GM19468 (cell line): Measurements from ENCODE around the gene KRT84.

Experiments
- ATAC-seq: cut with Tn5 transposase; IDR thresholded peaks from one replicate; pipeline ENCODE4 v1.9.1; 2021; ENCODE audit warnings: mild to moderate bottlenecking, moderate library complexity, moderate number of reproducible peaks; ENCODE audit not compliant: unreplicated experiment; ENCODE audit errors: extremely low read depth

The KRT84 gene

DNA sequence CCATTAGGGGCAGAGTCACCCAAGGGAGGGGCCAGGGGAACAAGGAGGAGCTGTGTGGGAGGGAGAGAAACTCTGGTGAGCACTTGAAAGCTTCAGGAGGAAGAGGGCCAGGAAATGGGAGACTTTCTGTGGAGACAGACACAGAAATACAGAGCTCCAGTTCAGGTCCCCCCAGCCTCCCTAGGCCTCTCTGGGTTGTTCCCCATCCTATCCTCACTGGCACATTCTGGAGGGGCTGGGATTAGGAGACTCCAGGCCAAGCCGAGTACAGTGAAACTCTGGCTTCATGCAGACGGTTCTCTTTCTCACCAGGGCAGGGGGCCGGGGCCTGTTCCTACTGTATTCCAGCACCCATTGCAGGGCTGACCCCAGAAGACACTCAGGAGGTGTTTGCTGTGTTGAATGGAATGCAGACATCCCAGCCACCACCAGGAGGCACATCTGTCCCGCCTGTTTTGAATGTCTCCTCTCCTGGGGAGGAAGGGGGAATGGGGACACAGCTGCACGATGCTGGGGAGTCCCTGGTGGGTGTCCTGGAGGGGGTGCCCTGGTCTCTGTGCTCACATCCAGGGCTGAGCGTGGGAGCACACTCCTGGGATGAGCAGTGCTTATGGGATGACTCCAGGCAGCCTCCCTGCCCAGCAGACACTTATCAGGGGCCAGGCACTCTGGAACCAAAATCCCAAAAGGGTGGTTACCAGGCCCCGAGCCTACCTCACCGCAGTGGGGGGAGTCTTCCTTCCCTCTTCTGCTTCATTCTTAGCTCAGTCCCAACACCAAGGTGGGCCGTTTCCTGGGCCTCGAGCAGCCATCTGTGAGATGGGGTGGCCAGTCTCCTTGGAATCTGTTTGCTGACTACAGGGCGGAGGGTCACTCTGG is 5.5 kb upstream of the KRT84 start:
- no peak for ATAC-seq

GRCh38 chr12:52389313-52390207 is 4.1 kb upstream of the KRT84 start:
- ATAC-seq = no peak

- no peak for ATAC-seq
Measured at GRCh38 chr12:52387859-52388258, 2.4 kb upstream of the KRT84 start.

DNA sequence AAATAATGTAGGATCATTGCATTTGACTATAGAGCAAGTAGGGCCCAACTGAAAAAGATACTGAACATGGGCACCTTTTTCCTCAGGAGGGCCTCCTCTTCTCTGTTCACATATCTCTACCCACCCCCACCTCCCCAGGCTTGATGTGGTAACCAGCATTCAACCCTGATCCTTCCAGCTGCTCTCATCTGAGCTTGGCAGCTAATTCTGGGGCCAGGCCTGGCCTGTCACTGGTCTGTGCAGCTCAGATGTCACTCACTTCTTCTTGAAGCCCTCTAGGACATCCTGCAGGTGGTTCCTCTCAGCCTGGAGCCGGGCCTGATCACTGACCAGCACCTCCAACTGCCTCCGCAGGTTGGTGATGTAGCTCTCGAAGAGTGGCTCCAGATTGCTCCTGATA is 2.1 kb downstream of the KRT84 start:
- no peak for ATAC-seq

DNA sequence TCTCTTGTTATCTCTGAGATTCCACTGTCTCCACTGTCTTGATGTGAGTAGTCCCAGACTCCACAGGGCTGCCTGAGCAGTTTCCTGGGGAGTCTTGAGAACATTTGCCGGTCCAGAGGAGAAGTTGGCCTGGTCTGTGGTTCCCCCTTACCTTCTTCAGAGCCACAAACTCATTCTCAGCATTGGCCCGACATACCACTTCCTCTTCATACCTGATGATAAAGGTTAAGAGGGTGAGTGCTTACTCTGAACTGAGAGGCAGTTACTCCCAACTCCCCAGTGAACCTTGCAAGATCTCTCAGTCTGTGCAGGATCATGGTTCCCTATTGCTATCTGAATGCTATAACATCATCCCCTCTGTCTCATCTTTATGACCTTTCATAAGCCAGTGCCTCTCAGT is 2.6 kb downstream of the KRT84 start:
- no peak for ATAC-seq

- no peak for ATAC-seq
Measured at GRCh38 chr12:52381206-52381605, 4.2 kb downstream of the KRT84 start.

DNA sequence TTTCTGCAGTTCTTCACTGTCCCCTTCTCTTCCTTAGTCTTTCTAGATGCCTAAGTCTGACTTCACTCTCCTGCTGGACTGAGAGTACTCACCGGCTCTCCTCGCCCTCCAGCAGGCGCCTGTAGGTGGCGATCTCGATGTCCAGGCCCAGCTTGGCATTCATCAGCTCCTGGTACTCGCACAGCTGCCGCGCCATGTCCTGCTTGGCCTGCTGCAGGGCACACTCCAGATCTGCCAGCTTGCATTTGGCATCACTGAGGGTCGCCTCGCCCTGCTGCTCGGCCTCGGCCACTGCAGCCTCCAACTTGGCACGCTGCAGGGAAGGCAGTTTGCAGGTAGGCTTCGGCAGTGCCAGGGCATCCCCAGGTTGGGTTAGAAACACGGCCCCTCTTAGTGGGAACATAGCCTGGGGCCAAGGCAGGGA is 5.2 kb downstream of the KRT84 start:
- ATAC-seq = no peak

GRCh38 chr12:52379536-52379935 is 5.9 kb downstream of the KRT84 start:
- no peak for ATAC-seq

- ATAC-seq = no peak
Measured at GRCh38 chr12:52378091-52378490, 7.4 kb downstream of the KRT84 start.

DNA sequence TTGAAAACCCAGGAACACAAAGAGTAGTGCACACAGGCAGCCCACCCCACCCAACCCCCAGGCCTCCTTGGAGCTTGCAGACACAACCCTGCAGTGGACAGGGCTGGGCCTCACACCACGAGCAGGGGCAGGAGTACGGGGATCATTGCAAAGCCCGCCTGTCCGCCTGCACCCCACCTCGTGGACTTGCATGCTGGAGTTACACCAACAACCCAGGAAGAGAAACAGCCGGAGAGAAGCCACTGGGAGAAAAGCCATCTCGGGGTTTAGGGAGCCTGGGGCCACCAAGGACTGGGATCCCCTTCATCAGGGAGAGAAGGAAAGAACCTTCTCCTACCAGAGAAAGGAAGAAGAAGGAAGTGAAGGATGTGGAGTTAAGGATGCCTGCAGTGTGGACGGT is 8.2 kb downstream of the KRT84 start:
- no peak for ATAC-seq

DNA sequence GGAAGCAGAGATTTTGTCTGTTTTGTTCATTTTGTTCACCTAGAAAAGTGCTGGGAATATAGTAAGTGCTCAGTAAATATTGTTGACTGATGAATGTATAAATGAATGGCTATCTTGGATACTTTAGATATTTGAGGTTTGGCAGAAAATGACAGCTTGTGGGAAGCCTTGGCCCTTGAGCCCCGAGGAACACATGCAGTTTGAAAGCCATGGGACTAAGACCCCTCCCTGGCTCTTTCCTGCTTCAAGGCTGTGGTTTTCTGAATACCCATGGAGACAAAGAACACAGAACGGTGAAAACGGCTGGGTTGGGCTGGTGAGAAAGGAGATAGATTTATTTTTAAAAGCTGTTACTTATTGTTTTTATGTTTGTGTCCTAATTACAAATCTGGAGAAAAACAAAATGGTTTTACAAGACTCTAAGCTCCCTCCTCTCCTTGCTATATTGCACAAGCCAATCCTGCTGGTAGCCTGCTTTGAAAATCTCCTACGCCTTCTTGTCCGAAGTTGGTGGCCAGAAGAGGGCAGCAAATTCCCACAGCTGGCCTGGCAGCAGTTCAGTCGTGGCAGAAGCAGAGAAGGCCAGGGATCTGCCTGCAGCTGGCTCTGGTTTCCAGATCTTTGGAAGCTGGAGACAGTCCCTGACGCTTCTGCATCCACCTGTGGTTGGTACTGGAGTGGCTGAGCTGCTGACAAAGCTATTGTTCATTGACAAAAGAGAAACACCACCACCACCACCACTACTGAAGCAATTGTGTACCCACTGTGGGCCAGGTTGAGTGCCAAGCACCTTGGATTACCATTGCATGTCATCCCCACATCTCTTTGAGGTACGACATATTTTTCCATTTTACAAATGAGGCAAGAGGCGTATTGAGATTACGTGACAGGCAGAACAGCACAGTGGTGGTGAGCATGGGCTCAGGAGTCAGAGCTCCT is 13.0 kb downstream of the KRT84 start:
- ATAC-seq = no peak

- ATAC-seq = no peak
Measured at GRCh38 chr12:52371716-52372115, 13.7 kb downstream of the KRT84 start.

DNA sequence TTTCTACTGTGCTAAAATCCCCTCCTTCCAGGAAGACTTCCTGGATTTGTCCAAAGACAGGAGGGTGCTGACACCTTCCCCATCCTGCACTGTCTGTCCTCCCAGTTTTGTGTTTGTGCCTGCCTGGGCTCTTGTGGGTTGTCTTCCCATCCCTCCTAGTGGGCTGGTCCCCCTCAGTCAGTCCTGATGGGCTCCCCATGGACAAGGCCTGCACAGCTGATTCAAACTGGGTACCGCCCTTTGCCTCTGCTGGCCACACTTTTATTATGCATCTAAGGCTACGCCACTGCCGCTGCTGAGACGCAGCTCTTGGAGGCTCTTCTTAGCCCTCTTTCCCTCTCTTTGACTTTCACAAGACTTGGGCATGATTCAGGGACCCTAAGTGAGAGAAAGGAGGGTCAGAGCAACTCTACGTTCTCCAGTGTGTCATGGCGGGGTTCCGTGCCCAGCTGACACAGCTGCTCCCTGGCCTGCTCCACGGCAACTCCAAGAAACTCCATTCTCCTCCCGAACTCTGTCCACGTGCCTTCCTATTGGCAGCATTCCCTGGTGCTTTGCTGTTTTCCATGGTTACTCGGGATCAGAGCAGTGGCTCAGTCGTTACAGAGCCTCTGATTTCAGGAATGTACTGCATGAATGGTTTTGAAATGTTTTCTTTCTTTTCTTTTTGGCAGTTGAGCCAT is 14.4 kb downstream of the KRT84 start:
- no peak for ATAC-seq

- ATAC-seq = no peak
Measured at GRCh38 chr12:52369809-52370208, 15.6 kb downstream of the KRT84 start.

DNA sequence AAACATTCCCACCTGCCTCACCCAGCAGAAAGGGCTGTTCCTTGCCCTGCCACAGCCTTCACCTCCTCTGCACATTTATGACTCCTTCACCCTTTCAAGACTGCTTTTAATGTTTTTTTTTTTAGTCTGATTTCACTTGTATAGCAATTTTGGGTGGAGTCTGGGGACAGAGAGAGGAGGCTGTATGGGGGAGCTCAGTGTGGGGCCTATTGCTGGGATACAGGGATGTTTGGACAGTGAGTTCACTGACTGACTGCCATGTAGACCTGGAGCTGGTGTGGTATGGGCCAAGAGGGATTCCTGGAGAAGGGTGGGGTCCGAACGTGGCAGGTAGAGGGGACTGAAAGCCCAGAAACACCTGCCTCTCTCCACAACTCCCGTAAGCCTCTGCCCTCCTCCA is 16.2 kb downstream of the KRT84 start:
- ATAC-seq = no peak

DNA sequence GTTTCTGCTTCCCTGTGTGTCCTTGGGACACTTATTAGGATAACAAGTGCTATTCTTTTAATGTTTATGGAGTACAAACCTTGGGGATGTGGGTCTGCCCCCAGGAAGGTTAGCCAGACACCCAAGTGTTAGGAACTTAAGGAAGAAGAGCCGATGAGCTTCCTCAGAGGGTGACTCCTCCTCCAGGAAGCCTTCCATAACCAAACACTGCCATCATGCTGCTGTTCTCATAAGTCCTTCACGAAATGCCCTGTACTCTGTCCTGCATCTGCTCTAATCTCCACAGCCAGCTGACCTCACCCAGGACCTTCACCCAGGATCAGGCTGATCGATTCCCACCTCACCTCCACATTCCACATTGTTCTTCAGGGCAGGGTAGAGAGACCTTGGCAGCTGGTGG is 16.9 kb downstream of the KRT84 start:
- no peak for ATAC-seq

- ATAC-seq = no peak
Measured at GRCh38 chr12:52367876-52368275, 17.6 kb downstream of the KRT84 start.

GRCh38 chr12:52366738-52367485 is 18.5 kb downstream of the KRT84 start, which contains the start of gene KRT85:
KRT85 (minus strand) TSS chr12:52367481; CDS start chr12:52367405, 76 bp downstream.
- no peak for ATAC-seq
